Endodermal cell (in vitro differentiated cells): ENCODE results near the gene NME7. TPM values are rescaled to one million over a fixed set of nuclear protein-coding genes. Genes with fewer than 3 reads are reported as not detected.

Experiments
- DNase-seq: peaks from one replicate; pipeline ENCODE4 v3.0.0-alpha.2; 2017
- H3K27ac ChIP-seq: 2 replicates; pipeline ENCODE4 v1.5.1; 2013; ENCODE audit warnings: mild to moderate bottlenecking, low read depth, low read length, moderate library complexity
- H3K27me3 ChIP-seq: 2 replicates; pipeline ENCODE4 v1.6.1; 2013; ENCODE audit warnings: mild to moderate bottlenecking, low read length, moderate library complexity; ENCODE audit not compliant: insufficient read depth, control insufficient read depth, poor library complexity, severe bottlenecking
- H3K36me3 ChIP-seq: 2 replicates; pipeline ENCODE4 v1.7.0; 2013; ENCODE audit warnings: mild to moderate bottlenecking, low read length, moderate library complexity; ENCODE audit not compliant: control insufficient read depth, insufficient read depth
- H3K4me1 ChIP-seq: one replicate; pipeline ENCODE4 v1.7.0; 2013; ENCODE audit warnings: low read length; ENCODE audit not compliant: control insufficient read depth, insufficient read depth
- H3K4me3 ChIP-seq: 2 replicates; pipeline ENCODE4 v1.5.1; 2013; ENCODE audit warnings: mild to moderate bottlenecking, low read length, moderate library complexity
- H3K9ac ChIP-seq: 2 replicates; pipeline ENCODE4 v1.6.1; 2013; ENCODE audit warnings: mild to moderate bottlenecking, low read length, moderate library complexity; ENCODE audit not compliant: poor library complexity, severe bottlenecking; ENCODE audit errors: extremely low read depth
- H3K9me3 ChIP-seq: 2 replicates; pipeline ENCODE4 v1.6.1; 2013; ENCODE audit warnings: mild to moderate bottlenecking, low read length, moderate library complexity; ENCODE audit not compliant: control insufficient read depth
- H3K27ac Mint-ChIP-seq: 2 replicates; pipeline ENCODE4 v1.8.0; 2020; ENCODE audit warnings: mixed read lengths
- H3K27me3 Mint-ChIP-seq: 2 replicates; pipeline ENCODE4 v1.8.0; 2021; ENCODE audit warnings: mild to moderate bottlenecking, mixed read lengths; ENCODE audit not compliant: insufficient read depth
- H3K36me3 Mint-ChIP-seq: 2 replicates; pipeline ENCODE4 v1.8.0; 2020; ENCODE audit warnings: low read depth, mixed read lengths
- H3K4me1 Mint-ChIP-seq: 2 replicates; pipeline ENCODE4 v1.8.0; 2020; ENCODE audit warnings: mixed read lengths
- H3K4me3 Mint-ChIP-seq: 2 replicates; pipeline ENCODE4 v1.8.0; 2020; ENCODE audit warnings: mild to moderate bottlenecking, moderate library complexity, mixed read lengths
- H3K9me3 Mint-ChIP-seq: 2 replicates; pipeline ENCODE4 v1.8.0; 2020; ENCODE audit warnings: mild to moderate bottlenecking, mixed read lengths
- CTCF ChIP-seq: fragments of 200-600 bp; sonication (generic); conservative IDR thresholded peaks from 2 replicates; pipeline ENCODE4 v1.5.0; 2021; ENCODE audit warnings: antibody characterized with exemption, mild to moderate bottlenecking
- WGBS, 2 experiments: methylation state at CpG; one replicate each; pipeline versions ENCODE4 v1.1.5 to v1.1.7; 2013; ENCODE audit warnings: missing lambda C conversion rate in 2 of 2, mixed read lengths in 1 of 2; ENCODE audit not compliant: insufficient coverage in 1 of 2, insufficient read length in 1 of 2; 5-methylcytosine and 5-hydroxymethylcytosine counted together
- total RNA-seq, 2 donors: library from RNA; stranded (reverse); fragmentation: NEBNext Ultra II Directional in 1 of 2; extraction: Animal tissue kit (Norgen Biotek cat#: 25700) in 1 of 2; gene quantifications; 2 replicates in 1 of 2; 3 replicates in 1 of 2; pipeline ENCODE4 v1.2.1, GENCODE V29; 2021

The NME7 gene
- total RNA-seq, 2 donors from 2014 or later, result 28.1 to 32.3 TPM

- 85 to 94% methylated on average over 2 of the region's 2 CpGs for WGBS, 2 experiments
- no peak overlapping the region for H3K4me3 ChIP-seq
- peaks cover 2% of the 10 kb centered on the region for H3K27me3 Mint-ChIP-seq
- H3K4me3 Mint-ChIP-seq, result no peak overlapping the region
- H3K4me1 ChIP-seq, result peaks cover 10% of the 10 kb centered on the region
- H3K9me3 Mint-ChIP-seq, result peaks cover 3% of the 10 kb centered on the region
- no peaks in the 10 kb centered on the region for H3K36me3 ChIP-seq
- peaks cover 12% of the 10 kb centered on the region for H3K27me3 ChIP-seq
- peaks cover 26% of the 10 kb centered on the region for H3K4me1 Mint-ChIP-seq
- no peaks in the 10 kb centered on the region for H3K36me3 Mint-ChIP-seq
- DNase-seq, result no peak
- H3K27ac ChIP-seq, result no peak overlapping the region
- no peak for TF ChIP-seq CTCF
- no peak overlapping the region for H3K27ac Mint-ChIP-seq
- H3K9ac ChIP-seq, result no peak overlapping the region
- no peaks in the 10 kb centered on the region for H3K9me3 ChIP-seq
These were observed 268.0 kb downstream of the NME7 start for GRCh38 chr1:169099561-169099960.

DNA sequence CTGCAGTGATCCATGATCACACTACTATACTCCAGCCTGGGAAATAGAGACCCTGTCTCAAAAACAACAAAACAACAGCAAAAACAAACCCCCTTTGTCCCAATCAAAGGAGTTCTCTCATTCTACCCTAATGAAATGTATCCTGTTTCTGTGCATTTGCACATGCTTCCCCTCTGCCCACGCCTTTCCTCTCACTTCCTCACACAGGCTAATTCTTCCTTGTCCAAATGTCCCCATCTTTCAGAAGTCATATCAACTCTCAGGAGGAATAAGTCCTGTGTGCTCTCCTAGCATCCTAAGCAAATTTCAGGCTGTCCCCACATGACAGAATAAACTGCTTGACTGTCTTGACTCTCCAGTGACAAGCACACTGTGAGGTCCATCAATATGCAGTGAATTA, 269.2 kb downstream of the NME7 start:
- Mint-ChIP-seq H3K27me3 (peaks cover 2% of the 10 kb centered on the region), H3K9me3 (peaks cover 3% of the 10 kb centered on the region), H3K36me3 (no peaks in the 10 kb centered on the region), H3K4me3 (no peak overlapping the region), H3K27ac (no peak overlapping the region), H3K4me1 (peaks cover 29% of the 10 kb centered on the region)
- Histone ChIP-seq H3K9ac (no peak overlapping the region), H3K27ac (no peak overlapping the region), H3K4me1 (peaks cover 10% of the 10 kb centered on the region), H3K9me3 (no peaks in the 10 kb centered on the region), H3K4me3 (no peak overlapping the region), H3K36me3 (no peaks in the 10 kb centered on the region), H3K27me3 (peaks cover under 1% of the 10 kb centered on the region)
- no peak for TF ChIP-seq CTCF
- no peak for DNase-seq
- 67 to 85% methylated on average over 1 of the region's 1 CpG for WGBS, 2 experiments

DNA sequence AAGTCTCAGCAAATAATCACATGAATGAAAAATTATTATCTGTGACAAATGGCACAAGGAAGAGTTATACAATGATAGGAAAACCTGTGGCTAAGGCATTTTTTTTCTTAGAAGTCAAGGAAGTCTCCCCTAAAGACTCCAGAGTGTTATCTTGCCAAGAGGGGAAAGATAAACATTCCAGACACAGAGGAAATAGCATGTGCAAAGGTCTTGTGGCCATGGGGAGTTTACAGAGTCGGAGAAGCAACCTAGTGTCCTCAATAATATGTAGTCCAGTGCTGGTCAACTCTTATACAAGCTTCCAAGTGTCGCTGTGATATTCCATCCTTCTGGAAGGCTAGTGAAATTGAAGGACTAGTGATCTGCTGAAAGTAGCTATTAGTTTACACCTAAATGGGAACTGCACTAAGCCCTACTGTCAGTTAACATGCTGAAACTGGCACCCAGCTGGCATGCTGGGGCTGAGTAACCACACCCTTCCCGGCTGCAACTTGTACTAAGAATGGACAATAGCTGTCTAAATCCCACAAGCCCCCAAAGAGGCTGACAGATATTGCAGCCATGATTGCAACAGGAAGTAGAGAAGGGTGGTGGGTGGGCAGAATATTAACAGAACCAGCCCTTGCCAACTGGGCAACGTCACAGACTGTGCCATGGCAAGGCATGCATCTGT, 272.6 kb downstream of the NME7 start:
- no peak for DNase-seq
- TF ChIP-seq CTCF, result no peak
- no peaks in the 10 kb centered on the region for H3K27me3 ChIP-seq
- Mint-ChIP-seq H3K9me3 (peaks cover 3% of the 10 kb centered on the region), H3K27ac (no peak overlapping the region), H3K36me3 (no peaks in the 10 kb centered on the region), H3K4me1 (peaks cover 28% of the 10 kb centered on the region), H3K27me3 (peaks cover 2% of the 10 kb centered on the region), H3K4me3 (no peak overlapping the region)
- no peak overlapping the region for H3K27ac ChIP-seq
- WGBS, 2 experiments, result 73 to 93% methylated on average over 2 to 4 of the region's 4 CpGs
- no peaks in the 10 kb centered on the region for H3K9me3 ChIP-seq
- peaks cover 17% of the 10 kb centered on the region for H3K4me1 ChIP-seq
- no peak overlapping the region for H3K4me3 ChIP-seq
- no peak overlapping the region for H3K9ac ChIP-seq
- H3K36me3 ChIP-seq, result no peaks in the 10 kb centered on the region
